Measurements from ENCODE around the gene ATP13A2.
"Not testable (repeated sequence)": the region's sequence is repeated elsewhere in the genome, so short reads cannot be mapped to it uniquely, and the experiment has no call there.

ATP13A2 gene

DNA sequence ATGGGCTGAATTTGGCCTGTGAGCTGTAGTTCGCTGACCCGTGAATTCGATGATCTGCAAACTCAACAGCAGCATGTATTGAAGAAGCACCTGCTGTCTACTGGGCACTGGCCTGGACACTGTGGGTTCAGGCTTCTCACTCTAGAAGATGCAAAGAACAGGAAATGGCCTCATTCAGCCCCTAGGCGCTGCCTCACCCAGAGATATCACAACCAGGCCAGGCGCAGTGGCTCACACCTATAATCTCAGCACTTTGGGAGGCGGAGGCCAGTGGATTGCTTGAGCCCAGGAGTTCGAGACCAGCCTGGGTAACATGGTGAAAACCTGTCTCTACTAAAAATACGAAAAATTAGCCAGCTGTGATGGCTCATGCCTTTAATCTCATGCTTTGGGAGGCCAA is 55.0 kb downstream of the ATP13A2 start:
- no peak for DNase-seq

- DNase-seq: no peak
These were observed 56.5 kb downstream of the ATP13A2 start for GRCh38 chr1:16955186-16955585.

- DNase-seq: no peak
These were observed 57.1 kb downstream of the ATP13A2 start for GRCh38 chr1:16954579-16954978.

DNA sequence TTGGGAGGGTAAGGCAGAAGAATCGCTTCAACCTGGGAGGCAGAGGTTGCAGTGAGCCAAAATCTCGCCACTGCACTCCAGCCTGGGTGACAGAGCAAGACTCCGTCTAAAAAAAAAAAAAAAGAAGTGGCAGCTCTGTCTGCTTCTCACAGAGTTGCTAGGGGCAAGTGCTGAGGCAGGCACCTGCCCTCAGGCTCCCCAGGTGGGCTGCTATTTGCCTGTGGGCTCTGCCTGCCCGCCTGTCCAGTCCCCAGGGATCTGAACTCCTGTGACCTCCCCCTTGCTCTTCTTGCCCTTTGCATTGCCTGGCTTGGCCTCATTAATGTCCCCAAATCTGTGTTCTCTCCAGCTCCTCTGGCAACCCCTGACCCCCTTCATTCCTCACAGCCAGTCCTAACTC is 59.4 kb downstream of the ATP13A2 start:
- not testable (repeated sequence) for DNase-seq

- DNase-seq: not testable (repeated sequence)
These were observed 62.7 kb downstream of the ATP13A2 start for GRCh38 chr1:16949026-16949425.

GRCh38 chr1:16948282-16948891 is 63.3 kb downstream of the ATP13A2 start:
- DNase-seq: not testable (repeated sequence)

- no peak for DNase-seq
These were observed 65.1 kb downstream of the ATP13A2 start for GRCh38 chr1:16946646-16947045.

GRCh38 chr1:16946185-16946584 is 65.5 kb downstream of the ATP13A2 start:
- not testable (repeated sequence) for DNase-seq

DNA sequence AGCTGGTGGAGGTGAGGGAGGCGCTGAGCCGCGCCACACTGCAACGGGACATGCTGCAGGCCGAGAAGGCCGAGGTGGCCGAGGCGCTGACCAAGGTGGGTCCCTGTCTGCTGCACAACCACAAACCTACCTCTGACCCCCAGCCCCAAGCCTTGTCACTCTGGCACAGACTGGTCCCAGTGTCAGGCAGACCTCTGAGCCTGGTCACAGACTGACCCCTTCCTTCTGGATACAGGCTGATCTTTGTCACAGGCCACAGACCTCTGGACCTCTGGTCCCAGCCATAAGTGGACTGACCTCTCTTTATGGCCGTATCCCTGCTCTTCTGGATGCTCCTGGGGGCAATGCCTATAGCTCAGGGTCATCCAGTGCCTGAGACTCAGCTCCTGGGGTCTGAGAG is 66.2 kb downstream of the ATP13A2 start:
- not testable (repeated sequence) for DNase-seq

GRCh38 chr1:16944038-16944437 is 67.7 kb downstream of the ATP13A2 start:
- DNase-seq: no peak

DNA sequence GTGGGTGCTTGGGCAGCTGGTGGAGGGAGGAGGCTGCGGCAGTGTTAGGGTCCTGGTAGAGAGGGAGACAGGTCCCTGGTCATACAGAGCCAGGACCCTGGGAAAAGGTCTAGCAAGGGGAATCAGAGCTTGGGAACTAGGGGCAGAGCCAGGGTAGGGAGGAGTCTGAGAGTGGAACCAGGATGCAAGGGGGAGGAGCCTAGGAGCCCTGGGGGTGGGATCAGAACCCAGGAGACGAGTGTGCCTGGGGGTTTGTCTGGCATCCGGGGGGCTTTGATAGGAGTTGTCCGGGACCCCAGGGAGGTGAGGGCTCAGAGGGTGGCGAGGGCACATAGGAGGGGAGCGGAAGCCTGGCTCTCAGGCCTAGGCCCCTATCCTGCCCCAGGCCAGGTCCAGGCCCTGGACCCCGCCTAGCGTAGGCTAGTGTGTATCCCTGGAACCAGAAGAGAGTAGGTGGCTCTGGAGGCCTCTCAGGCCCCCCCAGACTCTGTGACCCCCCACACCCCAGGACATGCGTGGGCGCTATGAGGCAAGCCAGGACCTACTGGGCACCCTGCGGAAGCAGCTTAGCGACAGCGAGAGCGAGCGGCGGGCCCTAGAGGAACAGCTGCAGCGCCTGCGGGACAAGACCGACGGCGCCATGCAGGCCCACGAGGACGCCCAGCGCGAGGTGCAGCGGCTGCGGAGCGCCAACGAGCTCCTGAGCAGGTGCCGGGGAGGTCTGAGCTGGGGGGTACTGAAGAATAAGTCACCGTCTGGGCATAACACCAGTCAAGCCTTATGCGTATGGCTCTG is 72.1 kb downstream of the ATP13A2 start:
- not testable (repeated sequence) for DNase-seq

GRCh38 chr1:16938351-16939321 is 73.1 kb downstream of the ATP13A2 start:
- no peak for DNase-seq

GRCh38 chr1:16936580-16936979 is 75.1 kb downstream of the ATP13A2 start:
- not testable (repeated sequence) for DNase-seq

Measured in central memory CD4-positive, alpha-beta T cell (primary cell).